ENCODE data around the gene ARHGAP11B.
"Not testable (repeated sequence)": the region's sequence is repeated elsewhere in the genome, so short reads cannot be mapped to it uniquely, and the experiment has no call there.

The ARHGAP11B gene

DNA sequence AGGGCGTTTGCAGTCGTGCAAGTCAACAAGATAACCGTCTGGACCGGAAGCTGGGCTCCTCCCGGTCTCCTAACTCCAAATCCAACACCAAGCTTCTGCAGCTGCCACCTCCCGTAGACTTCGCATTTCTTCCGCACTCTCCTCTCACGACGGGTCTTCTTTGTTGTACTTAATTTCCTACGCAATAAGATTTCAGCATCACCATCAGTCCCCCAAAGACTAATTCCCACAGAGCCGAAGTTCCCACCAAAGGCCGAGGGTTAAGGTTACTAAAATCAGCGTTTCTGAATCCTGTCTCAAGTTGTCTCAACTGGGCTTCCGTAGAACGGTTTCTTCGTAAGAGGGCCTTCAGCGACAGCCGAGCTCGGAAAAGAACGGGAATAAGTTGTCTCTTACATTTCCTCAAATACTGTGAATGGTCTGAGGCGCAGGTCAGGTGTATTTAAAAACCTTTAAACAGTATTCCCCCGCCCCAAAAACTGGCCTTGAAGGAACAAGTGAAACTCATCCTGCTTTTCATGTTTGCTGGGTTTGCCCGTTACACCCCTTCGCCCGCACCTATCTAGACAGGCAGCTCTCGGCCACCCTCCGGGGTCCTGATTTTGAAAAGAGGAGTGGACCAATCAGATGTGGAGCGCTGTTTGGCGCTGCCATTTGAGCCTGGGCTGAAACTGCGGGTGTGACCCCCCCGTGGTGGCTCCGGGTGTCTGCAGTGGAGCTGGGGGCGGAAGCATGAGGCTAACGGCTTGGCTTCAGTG, at the start of gene ARHGAP11B:
Gene ARHGAP11B, plus strand, starts transcription at position 693 of the 758 bp plus-strand sequence.
- peak within 1 kb of the TSS; percentile 83 for H3K4me3 ChIP-seq (ENCODE audit: low read length)
- peak; percentile 92 for DNase-seq (ENCODE audit: low read depth)

DNA sequence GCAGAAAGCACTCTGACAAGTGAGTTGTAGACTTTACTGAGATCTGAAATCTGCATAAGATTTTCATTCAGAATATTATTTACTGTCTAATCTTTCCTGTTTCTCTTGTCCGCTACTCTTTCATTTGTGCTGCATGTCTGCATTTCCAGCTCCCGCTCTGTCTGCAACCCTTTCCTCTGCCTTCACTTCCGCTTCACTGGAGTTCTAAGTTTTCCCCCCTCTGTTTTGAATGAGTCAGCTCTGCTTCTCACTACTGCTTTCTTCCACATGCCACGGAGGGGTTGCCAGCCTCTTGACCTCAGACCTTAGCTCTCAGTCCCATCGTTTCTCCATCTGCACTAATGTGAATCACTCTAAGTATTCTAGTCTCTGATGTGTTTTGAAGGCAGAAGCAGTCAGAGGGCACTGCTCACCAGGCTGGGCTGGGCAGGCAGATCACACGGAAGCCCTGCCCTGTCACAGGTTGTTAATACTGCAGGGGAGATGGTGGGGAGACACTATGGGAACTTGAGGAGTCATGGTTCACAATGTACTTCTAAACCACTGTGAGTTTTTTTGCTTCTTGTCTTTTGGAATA, 46.4 kb upstream of the ARHGAP11B start:
- H3K4me3 ChIP-seq (ENCODE audit: low read length); DNase-seq (ENCODE audit: low read depth): not testable (repeated sequence)

DNA sequence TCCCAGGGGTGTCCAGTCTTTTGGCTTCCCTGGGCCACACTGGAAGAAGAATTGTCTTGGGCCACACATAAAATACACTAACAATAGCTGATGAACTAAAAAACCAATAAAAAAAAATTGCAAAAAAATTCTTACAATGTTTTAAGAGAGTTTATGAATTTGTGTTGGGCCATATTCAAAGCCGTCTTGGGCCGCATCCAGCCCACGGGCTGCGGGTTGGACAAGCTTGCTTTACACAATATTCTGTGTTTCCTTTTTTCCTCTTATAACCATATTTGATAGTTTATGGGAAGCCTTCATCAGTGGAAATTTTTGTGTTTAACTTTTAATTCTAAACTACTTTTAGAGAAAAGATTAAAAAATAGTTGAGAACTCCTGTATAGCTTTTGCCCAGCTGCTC, 45.2 kb upstream of the ARHGAP11B start:
- DNase-seq (ENCODE audit: low read depth) = not testable (repeated sequence)

DNA sequence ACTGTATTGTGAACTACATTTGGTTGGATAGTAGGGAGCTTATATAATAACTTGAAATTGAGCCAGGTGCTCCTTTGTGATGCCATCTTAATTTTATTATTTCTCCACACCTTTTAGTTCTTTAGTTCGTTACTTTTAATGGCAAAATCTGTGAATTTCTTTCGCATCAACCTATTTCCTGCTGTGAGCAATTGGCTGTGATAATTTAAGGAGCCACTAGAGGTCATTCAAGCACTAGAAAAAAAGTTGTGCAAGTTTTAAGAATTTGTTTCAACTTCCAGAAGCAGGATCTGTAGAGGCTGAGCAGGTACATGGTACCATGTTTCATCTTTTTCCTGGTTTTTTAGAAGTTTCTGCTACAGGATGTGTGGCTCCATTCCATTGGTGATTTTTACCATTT, 27.0 kb upstream of the ARHGAP11B start:
- H3K4me3 ChIP-seq (ENCODE audit: low read length); DNase-seq (ENCODE audit: low read depth): not testable (repeated sequence)

More for the DNA sequence above, 45.2 kb upstream of the ARHGAP11B start:
- H3K4me3 ChIP-seq (ENCODE audit: low read length) = not testable (repeated sequence)

DNA sequence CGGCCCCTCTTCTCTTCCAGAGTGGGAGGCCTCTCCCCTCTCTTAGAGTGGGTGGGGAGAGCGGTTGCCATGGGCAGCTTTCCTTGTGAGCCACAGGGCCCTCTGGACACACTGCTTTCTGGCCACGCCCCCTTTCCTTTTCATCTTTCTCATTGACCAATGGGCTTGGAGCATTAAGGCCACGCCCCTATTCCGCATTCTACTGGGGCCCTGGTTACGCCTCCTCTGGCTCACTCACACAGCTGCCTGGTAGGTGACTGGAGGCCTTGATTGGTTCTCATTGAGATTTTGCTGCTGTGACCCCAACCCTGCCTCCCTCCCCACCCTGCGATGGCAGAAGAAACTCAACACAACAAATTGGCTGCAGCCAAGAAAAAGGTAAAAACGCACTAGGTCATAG, 22.1 kb upstream of the ARHGAP11B start, which contains the start of gene GOLGA8H:
Gene GOLGA8H, plus strand, starts transcription at position 233 of the 400 bp plus-strand sequence. Its CDS starts 98 bp downstream, at position 331.
- H3K4me3 ChIP-seq (ENCODE audit: low read length); DNase-seq (ENCODE audit: low read depth): not testable (repeated sequence)

DNA sequence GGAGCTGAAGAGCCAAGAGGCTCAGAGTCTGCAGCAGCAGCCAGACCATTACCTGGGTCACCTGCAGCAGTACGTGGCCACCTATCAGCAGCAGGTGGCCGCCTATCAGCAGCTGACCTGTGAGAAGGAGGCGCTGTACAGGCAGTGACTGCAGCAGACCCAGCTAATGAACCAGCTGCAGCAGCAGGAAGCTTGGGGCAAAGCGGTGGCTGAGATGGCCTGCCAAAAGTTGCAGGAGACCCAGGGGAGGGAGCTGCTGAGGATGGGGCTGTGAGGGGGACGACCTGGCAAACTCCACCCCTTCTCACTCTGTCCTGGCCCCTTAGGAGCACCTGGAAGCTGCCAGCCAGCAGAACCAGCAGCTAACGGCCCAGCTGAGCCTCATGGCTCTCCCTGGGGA, 13.7 kb upstream of the ARHGAP11B start:
- not testable (repeated sequence) for DNase-seq (ENCODE audit: low read depth)

GRCh38 chr15:30621342-30621741, 4.6 kb upstream of the ARHGAP11B start:
- H3K4me3 ChIP-seq (ENCODE audit: low read length); DNase-seq (ENCODE audit: low read depth): not testable (repeated sequence)

More for the DNA sequence above, 13.7 kb upstream of the ARHGAP11B start:
- not testable (repeated sequence) for H3K4me3 ChIP-seq (ENCODE audit: low read length)

DNA sequence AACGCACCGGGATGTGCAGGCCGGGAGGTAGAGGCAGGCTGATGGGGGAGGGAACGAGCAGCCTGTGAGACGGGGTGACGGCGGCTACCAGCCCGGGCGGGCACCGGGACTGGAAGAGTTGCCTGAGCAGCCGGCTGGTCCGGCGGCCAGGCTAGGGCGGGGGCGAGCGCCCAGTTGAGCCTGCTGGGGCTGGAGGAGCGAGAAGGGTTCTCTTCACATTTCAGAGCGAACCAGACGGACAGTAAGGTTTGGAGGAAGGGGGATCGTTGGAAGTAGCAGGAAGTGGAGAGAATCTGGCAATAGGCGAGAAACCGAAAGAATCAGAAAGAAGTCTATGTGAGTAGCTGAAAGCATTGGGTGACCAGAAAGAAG, 252 bp downstream of the ARHGAP11B start:
- DNase-seq (ENCODE audit: low read depth) = not testable (repeated sequence)
- H3K4me3 ChIP-seq (ENCODE audit: low read length) = peak overlapping the region; percentile 83

GRCh38 chr15:30626632-30627031, 704 bp downstream of the ARHGAP11B start:
- DNase-seq (ENCODE audit: low read depth) = not testable (repeated sequence)

DNA sequence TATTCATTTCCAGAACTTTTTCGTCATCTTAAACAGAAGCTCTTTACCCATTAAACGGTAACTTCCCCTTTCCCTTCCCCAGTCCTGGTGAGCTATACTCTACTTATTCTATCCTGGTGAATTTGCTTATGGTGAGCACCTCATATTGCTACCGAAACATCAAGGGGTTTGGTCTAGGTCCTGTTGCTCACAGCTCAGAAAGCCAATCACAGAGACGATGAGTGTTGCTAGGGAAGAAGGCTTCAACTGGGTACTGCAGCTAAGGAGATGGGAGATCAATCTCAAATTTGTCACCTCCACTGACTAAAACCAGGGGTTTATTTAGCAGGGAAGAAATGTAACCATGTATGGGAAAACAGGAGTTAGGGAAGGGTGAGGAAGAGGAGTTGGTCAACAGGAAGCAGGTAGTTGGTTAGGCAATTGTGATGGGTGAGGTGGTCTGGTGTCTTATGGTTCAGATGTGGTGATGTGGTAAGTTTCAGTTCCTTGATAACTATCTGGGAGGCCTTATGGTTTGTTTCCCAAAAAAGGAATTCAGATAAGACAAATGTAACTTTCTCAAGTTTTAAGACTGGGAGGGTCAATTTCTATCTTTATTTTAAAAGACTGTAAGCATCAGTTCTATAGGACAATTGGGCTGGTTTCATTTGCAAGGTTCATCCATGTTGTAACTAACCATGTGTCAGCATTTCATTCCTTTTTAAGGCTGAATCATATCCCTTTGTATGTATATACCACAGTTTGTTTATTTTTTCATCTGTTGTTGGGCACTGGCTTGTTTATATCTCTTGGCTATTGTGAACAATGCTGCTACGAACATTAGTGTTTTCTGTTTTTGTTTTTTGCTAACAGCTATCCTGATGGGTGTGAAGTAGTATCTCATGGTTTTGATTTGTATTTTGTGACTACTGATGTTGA, 24.3 kb downstream of the ARHGAP11B start:
- DNase-seq (ENCODE audit: low read depth) = no peak
- H3K4me3 ChIP-seq (ENCODE audit: low read length) = no peak overlapping the region
- TF ChIP-seq, protein P1, sequence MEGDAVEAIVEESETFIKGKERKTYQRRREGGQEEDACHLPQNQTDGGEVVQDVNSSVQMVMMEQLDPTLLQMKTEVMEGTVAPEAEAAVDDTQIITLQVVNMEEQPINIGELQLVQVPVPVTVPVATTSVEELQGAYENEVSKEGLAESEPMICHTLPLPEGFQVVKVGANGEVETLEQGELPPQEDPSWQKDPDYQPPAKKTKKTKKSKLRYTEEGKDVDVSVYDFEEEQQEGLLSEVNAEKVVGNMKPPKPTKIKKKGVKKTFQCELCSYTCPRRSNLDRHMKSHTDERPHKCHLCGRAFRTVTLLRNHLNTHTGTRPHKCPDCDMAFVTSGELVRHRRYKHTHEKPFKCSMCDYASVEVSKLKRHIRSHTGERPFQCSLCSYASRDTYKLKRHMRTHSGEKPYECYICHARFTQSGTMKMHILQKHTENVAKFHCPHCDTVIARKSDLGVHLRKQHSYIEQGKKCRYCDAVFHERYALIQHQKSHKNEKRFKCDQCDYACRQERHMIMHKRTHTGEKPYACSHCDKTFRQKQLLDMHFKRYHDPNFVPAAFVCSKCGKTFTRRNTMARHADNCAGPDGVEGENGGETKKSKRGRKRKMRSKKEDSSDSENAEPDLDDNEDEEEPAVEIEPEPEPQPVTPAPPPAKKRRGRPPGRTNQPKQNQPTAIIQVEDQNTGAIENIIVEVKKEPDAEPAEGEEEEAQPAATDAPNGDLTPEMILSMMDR (conservative IDR thresholded peaks at IDR 0.05; ENCODE audit: low read depth, low read length) = no peak

More at GRCh38 chr15:30626632-30627031, 704 bp downstream of the ARHGAP11B start:
- peak overlapping the region; percentile 83 for H3K4me3 ChIP-seq (ENCODE audit: low read length)

GRCh38 chr15:30661154-30661553, 35.2 kb downstream of the ARHGAP11B start:
- not testable (repeated sequence) for DNase-seq (ENCODE audit: low read depth); H3K4me3 ChIP-seq (ENCODE audit: low read length)
- TF ChIP-seq, protein P1 (conservative IDR thresholded peaks at IDR 0.05; ENCODE audit: low read depth, low read length) = peak; percentile 43

GRCh38 chr15:30669621-30670020, 43.7 kb downstream of the ARHGAP11B start:
- H3K4me3 ChIP-seq (ENCODE audit: low read length); DNase-seq (ENCODE audit: low read depth): not testable (repeated sequence)
